HCEC 1CT (cell line): ENCODE measurements around the gene GUCY1A1.
"Not testable (repeated sequence)": the region's sequence is repeated elsewhere in the genome, so short reads cannot be mapped to it uniquely, and the experiment has no call there.

Experiments used
- DNase-seq: peaks from one replicate; pipeline ENCODE4 v3.0.0-alpha.2; 2017

Gene GUCY1A1

DNA sequence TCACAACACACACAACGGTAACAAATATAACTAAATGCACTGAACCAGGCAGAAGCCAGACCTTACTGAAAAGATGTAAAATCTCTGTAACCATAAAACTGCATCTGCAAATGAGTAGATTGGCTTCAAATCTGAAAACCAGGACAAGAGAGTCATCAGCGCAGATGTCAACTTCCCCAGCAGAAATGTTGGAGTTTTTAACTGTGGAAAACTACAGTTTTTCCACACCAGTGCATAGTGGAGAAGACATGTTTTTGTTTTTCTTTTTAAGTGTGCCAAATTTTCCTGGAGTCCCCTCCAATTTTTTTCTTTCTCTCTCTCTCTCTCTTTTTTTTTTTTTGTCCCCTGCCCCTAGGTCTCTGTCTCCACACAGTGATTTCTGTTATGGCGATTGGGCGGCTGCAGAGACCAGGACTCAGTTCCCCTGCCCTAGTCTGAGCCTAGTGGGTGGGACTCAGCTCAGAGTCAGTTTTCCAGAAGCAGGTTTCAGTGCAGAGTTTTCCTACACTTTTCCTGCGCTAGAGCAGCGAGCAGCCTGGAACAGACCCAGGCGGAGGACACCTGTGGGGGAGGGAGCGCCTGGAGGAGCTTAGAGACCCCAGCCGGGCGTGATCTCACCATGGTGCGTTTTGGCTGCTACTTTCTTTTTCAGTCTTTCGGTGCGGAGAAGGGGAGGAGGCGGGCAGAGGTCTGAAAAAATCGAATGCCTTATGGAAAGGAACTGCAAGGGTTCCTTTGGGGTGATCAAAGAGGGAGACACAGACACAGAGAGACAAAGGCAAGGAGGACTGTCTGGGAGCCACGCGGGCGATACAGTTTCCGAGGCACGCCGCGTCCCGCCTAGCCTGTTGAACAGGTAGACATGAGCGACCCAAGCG is at the start of gene GUCY1A1:
Gene GUCY1A1 (plus strand): TSS at position 505 of the 878 bp plus-strand sequence. CDS start 30,020 bp downstream, outside the sequence.
- no peak for DNase-seq

DNA sequence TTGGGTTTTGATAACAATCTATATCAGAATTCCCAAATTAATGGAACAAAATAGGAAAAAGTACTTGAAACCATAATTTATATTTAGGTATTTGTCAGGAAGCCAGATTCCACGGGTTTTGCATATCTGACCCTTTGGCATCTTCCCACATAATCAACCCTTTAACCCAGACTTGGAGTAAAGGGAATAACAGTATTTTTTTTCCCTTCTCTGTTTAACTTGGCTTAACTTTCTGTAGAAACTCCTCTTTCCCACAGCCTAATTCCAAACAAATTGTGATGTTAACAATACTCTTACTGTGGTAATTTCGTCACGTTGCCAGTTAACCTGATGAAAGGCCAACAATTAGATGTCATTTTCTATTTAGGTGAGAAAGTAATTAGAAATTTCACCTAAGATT is 49.4 kb upstream of the GUCY1A1 start:
- DNase-seq, result no peak

- DNase-seq, result no peak
Observed at GRCh38 chr4:155618183-155618838, 48.3 kb upstream of the GUCY1A1 start.

DNA sequence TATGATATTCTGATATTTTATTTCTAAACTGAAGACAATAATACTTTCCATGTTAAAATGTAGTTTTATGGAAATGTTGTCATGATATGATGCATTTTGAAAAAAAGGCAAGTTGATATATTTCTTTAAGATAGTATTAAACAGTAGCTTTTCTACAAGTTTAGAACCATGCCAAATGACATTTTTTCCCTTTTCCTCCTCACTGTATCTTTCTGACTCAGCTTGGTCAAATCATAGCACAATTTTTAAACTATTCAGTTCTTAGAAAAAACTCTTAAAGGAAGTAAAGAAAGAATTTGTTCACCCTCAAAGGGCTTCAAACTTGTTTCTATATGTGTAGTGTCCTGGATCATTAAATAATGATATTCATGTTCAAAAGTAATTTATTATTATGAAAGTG is 46.0 kb upstream of the GUCY1A1 start:
- DNase-seq, result no peak

GRCh38 chr4:155624478-155624877 is 42.2 kb upstream of the GUCY1A1 start:
- no peak for DNase-seq

- no peak for DNase-seq
Observed at GRCh38 chr4:155626561-155626960, 40.1 kb upstream of the GUCY1A1 start.

DNA sequence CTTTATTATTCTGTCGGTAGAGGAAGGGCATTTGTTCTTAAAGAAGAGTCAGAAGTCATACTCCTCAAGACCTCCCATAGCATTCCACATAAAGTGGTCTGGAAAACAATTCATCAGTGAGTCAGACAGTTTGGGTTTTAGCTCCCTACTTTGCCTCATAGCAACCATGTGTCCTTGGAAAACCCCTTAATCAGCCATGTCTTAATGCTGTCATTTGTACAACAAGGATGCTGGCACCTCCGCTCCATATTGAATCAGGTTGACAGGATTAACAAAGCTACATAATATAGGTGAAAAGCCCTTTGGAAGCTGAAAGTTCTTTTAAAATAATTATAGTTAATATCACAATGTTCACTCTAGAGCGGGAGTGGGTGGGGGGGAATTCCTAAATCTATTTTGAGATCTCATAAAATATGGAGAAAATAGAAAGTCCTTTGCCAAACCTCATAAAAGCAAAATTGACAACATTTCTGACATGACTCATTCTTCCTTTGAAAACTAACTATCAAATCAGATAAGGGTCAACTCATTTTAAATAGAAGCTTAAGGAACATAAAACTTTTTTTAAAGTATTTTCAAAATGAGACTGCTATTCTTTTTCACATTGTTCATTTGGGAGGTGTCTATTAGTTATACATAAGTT is 37.3 kb upstream of the GUCY1A1 start:
- DNase-seq, result peak; percentile 61

GRCh38 chr4:155629956-155630355 is 36.7 kb upstream of the GUCY1A1 start:
- DNase-seq, result peak; percentile 31

GRCh38 chr4:155632310-155632840 is 34.3 kb upstream of the GUCY1A1 start:
- no peak for DNase-seq

GRCh38 chr4:155638195-155638965 is 28.3 kb upstream of the GUCY1A1 start:
- DNase-seq, result no peak

GRCh38 chr4:155639704-155640523 is 26.7 kb upstream of the GUCY1A1 start:
- DNase-seq, result no peak

DNA sequence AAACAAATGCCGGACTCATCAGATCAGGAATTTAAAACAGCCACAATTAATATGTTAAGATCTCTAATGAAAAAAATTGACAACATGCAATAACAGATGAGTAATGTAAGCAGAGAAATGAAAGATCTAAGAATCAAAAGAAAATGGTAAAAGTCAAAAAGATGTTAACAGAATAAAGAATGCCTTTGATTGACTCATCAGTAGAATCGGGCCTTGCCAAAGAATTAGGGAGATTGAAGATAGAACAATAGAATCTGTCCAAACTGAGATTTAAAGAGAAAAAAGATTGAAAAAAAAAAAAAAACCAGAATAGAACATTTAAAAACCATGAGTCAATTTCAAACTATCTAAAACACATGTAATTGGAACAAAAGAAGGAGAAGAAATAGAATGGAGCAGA is 25.9 kb upstream of the GUCY1A1 start:
- DNase-seq, result no peak

- DNase-seq, result no peak
Observed at GRCh38 chr4:155643087-155643486, 23.6 kb upstream of the GUCY1A1 start.

DNA sequence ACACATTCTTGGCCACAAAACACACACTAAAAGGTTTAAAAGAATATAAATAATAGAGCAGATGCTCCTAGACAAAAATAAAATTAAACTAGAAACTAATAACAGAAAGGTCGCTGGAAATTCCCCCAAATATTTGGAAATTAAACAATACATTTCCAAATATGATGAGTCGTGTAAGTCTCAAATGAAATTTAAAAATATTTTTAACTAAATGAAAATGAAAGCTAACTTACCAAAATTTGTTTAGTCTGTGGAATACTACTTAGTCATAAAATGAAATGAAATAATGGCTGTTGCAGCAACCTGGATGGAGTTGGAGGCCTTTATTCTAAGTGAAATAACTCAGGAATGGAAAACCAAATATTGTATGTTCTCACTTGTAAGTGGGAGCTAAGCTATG is 20.6 kb upstream of the GUCY1A1 start:
- no peak for DNase-seq

- not testable (repeated sequence) for DNase-seq
Observed at GRCh38 chr4:155650785-155651184, 15.9 kb upstream of the GUCY1A1 start.

DNA sequence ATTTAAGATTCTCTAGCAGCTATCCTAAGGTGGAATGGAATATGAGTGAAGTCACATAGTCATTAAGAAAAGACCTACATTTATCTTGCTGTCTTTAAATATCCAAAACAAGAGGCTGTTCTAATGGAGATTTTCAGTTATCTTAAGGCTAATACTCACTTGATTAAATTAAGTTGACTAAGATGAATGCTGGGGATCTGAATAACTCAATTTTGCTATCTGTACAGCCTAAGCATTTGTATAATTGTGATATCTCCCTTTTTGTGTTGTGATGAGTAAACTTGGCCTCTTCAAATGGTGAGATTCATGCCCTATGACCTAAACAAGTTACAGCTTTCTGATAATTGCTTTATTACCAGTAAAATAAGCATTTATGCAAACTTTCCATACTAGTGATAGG is 13.6 kb upstream of the GUCY1A1 start:
- no peak for DNase-seq

DNA sequence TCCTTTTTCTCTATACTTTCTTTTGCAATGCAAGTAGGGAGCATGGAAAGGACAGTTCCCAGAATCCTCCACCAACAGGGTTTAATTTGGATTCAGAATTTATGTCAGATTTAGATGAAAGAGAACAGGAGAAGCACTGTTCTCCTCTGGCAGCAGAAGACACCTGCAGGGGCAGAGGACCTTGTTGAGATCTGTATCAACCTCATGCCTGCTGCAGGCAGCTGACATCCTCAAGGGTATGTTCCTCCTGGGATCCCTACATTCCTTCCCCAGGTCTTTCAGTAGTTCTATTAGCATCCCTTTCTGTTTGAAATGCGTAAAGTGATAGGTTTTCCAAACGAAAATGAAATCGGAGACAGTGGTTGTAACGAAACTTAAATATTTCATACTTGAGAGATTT is 10.6 kb upstream of the GUCY1A1 start:
- DNase-seq, result no peak

DNA sequence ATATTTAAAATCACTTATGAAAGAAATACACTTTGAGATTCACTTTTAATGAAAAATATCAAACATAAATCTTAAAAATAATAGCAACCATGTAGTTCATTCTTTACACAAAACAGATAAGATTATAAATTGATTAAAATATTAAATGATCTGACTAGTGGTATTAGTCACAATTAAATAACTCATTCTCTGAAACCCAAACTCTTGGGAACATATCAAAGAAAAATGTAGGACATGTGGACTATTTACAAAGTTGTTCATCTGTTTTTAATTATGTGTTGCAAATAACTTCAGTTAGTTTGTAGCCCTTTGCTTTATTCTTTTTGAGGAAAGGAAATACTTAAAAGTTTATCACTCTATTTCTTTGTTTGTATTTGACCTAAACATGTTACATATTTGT is 9.5 kb upstream of the GUCY1A1 start:
- DNase-seq, result peak; percentile 19

GRCh38 chr4:155657985-155658680 is 8.5 kb upstream of the GUCY1A1 start:
- no peak for DNase-seq

DNA sequence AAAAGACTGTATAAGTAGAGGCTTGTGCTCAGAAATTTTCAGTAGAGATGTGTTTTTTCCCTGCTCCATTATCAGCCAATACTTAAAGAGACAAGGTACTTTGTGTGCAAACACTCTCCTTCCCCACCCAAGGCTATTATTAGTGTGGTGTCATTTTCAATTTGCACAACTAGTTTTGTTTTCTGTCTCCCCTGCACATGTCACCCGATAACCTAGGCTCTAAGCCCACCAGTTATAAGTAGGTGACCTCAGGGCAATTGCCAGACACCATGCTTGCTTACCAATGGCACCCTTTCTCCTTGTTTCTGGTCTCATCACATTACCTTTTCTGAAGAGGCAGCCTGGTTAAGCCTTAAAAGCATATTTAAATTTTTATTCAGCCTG is 8.0 kb upstream of the GUCY1A1 start:
- no peak for DNase-seq

GRCh38 chr4:155659176-155659575 is 7.5 kb upstream of the GUCY1A1 start:
- no peak for DNase-seq
